Ishikawa (cell line): Measurements from ENCODE around the gene AP1S1.

Experiments
- CEBPB ChIP-seq: IDR thresholded peaks from 2 replicates; pipeline ENCODE4 v1.6.1; 2012
- CREB1 ChIP-seq: IDR thresholded peaks from 2 replicates; pipeline ENCODE4 v1.6.1; 2012; ENCODE audit warnings: low read depth
- EGR1 ChIP-seq: IDR thresholded peaks from 2 replicates; pipeline ENCODE4 v1.6.1; 2012
- EP300 ChIP-seq: IDR thresholded peaks from 2 replicates; pipeline ENCODE4 v1.6.1; 2012; ENCODE audit warnings: borderline replicate concordance
- FOXM1 ChIP-seq: IDR thresholded peaks from 2 replicates; pipeline ENCODE4 v1.6.1; 2012; ENCODE audit warnings: low read depth, borderline replicate concordance
- MAX ChIP-seq: IDR thresholded peaks from 2 replicates; pipeline ENCODE4 v1.6.1; 2012
- RAD21 ChIP-seq: IDR thresholded peaks from 2 replicates; pipeline ENCODE4 v1.6.1; 2012; ENCODE audit warnings: low read depth
- REST ChIP-seq: IDR thresholded peaks from 2 replicates; pipeline ENCODE4 v1.6.1; 2012; ENCODE audit warnings: low read depth, mild to moderate bottlenecking
- TCF12 ChIP-seq: IDR thresholded peaks from 2 replicates; pipeline ENCODE4 v1.6.1; 2012; ENCODE audit warnings: low read depth
- TEAD4 ChIP-seq: IDR thresholded peaks from 2 replicates; pipeline ENCODE4 v1.6.1; 2012
- YY1 ChIP-seq: IDR thresholded peaks from 2 replicates; pipeline ENCODE4 v1.6.1; 2012; ENCODE audit warnings: low read depth
- ZBTB7A ChIP-seq: IDR thresholded peaks from 2 replicates; pipeline ENCODE4 v1.6.1; 2012; ENCODE audit warnings: low read depth

DNA sequence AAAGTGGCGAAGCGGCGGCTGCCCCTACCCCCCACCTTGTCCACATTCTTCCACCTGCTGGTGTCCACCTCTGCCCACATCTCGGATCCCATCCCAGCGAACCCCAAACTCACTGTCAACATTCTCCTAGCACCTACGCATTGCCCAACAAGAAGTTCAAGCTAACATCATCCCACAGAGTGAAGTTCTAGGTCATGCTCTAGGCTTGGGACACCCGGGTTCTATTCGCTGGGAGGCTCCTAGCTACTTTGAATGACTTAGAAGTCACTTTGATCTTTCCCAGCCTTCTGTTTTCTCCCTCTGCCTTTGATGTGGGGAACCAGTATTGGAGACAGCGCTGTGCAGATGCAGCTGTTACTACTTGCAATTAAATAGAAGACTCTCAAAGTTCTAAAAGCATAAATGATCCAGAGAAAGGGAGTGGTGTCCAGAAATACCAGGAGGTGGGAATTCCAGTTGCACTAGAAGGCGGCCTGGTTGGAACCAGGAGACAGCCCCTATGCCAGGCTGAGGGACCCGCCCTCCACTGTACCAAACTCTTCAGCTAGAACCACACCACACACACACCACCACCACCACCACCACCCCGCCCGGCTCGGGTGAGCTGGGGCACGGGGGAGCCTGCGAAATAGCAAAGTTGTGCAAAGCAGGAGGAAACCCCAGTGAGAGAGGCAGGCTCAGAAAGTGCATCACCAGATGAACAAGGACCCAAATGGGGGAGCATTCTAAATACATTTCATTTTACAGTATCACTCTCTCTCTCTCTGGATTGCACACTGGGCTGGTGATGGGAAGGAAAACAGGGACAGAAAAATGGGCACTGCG, 16.6 kb downstream of the AP1S1 start:
- TF ChIP-seq EP300 (no peak), FOXM1 (no peak), RAD21 (no peak), CREB1 (no peak), MAX (no peak), TCF12 (no peak), YY1 (no peak), TEAD4 (no peak), REST (no peak), CEBPB (no peak), EGR1 (no peak), ZBTB7A (no peak)
